Activated CD4-positive, alpha-beta T cell treated with anti-CD3 and anti-CD28 coated beads, Interleukin-2, Interleukin-6, amounts not matched to agents 100 ng/mL and 50 ng/mL, durations not matched to agents 16 hours and 8 hours (primary cell): Measurements from ENCODE around the gene CTBP2.

Source experiments
- DNase-seq: peaks from one replicate; pipeline ENCODE4 v3.0.0-alpha.2; 2020

CTBP2 gene

GRCh38 chr10:125122566-125122965 lies 37.8 kb downstream of the CTBP2 start:
- DNase-seq: no peak

GRCh38 chr10:125121003-125121402 lies 39.4 kb downstream of the CTBP2 start:
- no peak for DNase-seq

GRCh38 chr10:125120053-125120710 lies 40.2 kb downstream of the CTBP2 start:
- no peak for DNase-seq

GRCh38 chr10:125118701-125119100 lies 41.7 kb downstream of the CTBP2 start:
- DNase-seq: no peak

GRCh38 chr10:125118011-125118611 lies 42.3 kb downstream of the CTBP2 start:
- no peak for DNase-seq

- DNase-seq: no peak
These were observed 43.6 kb downstream of the CTBP2 start for GRCh38 chr10:125116652-125117310.

- no peak for DNase-seq
These were observed 44.2 kb downstream of the CTBP2 start for GRCh38 chr10:125116041-125116649.

GRCh38 chr10:125115409-125115808 lies 45.0 kb downstream of the CTBP2 start:
- DNase-seq: no peak

- no peak for DNase-seq
These were observed 45.5 kb downstream of the CTBP2 start for GRCh38 chr10:125114761-125115391.

GRCh38 chr10:125113691-125114371 lies 46.5 kb downstream of the CTBP2 start:
- no peak for DNase-seq

- no peak for DNase-seq
These were observed 47.5 kb downstream of the CTBP2 start for GRCh38 chr10:125112697-125113494.

- no peak for DNase-seq
These were observed 49.1 kb downstream of the CTBP2 start for GRCh38 chr10:125111118-125111727.

GRCh38 chr10:125107965-125108580 lies 52.3 kb downstream of the CTBP2 start:
- DNase-seq: no peak

- DNase-seq: no peak
These were observed 53.0 kb downstream of the CTBP2 start for GRCh38 chr10:125107166-125107949.

GRCh38 chr10:125106586-125106985 lies 53.8 kb downstream of the CTBP2 start:
- no peak for DNase-seq

- no peak for DNase-seq
These were observed 54.6 kb downstream of the CTBP2 start for GRCh38 chr10:125105706-125106255.

- no peak for DNase-seq
These were observed 55.2 kb downstream of the CTBP2 start for GRCh38 chr10:125105155-125105554.

- no peak for DNase-seq
These were observed 55.8 kb downstream of the CTBP2 start for GRCh38 chr10:125104559-125104958.

- DNase-seq: no peak
These were observed 56.4 kb downstream of the CTBP2 start for GRCh38 chr10:125103924-125104323.

GRCh38 chr10:125103466-125103865 lies 56.9 kb downstream of the CTBP2 start:
- no peak for DNase-seq
